Sciatic nerve (tissue), 2 donors: ENCODE measurements around the gene C6orf136. TPM values are rescaled to one million over a fixed set of nuclear protein-coding genes. Genes with fewer than 3 reads are reported as not detected.
"Not testable (repeated sequence)": the region's sequence is repeated elsewhere in the genome, so short reads cannot be mapped to it uniquely, and the experiment has no call there.

Experiments
- ATAC-seq: fragments of 200-7000 bp; cut with Tn5 transposase; one replicate; pipeline ENCODE4 v1.9.1; 2020; ENCODE audit warnings: mild to moderate bottlenecking, moderate library complexity
- DNase-seq: peaks from one replicate; pipeline ENCODE4 v3.0.0-alpha.2; 2020; ENCODE audit warnings: low spot score
- intact Hi-C: fragments of 100-400 bp; cut with DNase I; formaldehyde crosslinking; loops from one replicate; pipeline ENCODE4 v1.14.2; 2022
- total RNA-seq: library from RNA; stranded (reverse); fragmentation: NEBNext Ultra II Directional; extraction: Animal tissue kit (Norgen Biotek cat#: 25700); gene quantifications from one replicate; pipeline ENCODE4 v1.2.1, GENCODE V29; 2021
- donor health status: DM: no; HTN: no; CAD: no.
- donor health status: DM: no; HTN: no; CAD: no.

The C6orf136 gene
- total RNA-seq = 17.0 TPM

- DNase-seq = peak; percentile 94
- intact Hi-C loops = no loop called here
- peak; percentile 96 for ATAC-seq
These were observed at the start of gene C6orf136 for GRCh38 chr6:30646450-30647241. TSS of gene C6orf136 (plus strand) at chr6:30647133. CDS start at chr6:30647232, 99 bp downstream.

GRCh38 chr6:30597315-30598144, 49.4 kb upstream of the C6orf136 start:
- DNase-seq (peak; percentile 88), ATAC-seq (peak; percentile 69)
- intact Hi-C loops = not testable (repeated sequence)

GRCh38 chr6:30598912-30599624, 47.9 kb upstream of the C6orf136 start:
- DNase-seq = no peak
- no peak for ATAC-seq
- intact Hi-C loops = no loop called here

GRCh38 chr6:30599625-30600324, 47.2 kb upstream of the C6orf136 start:
- intact Hi-C loops = no loop called here
- ATAC-seq (no peak), DNase-seq (no peak)

GRCh38 chr6:30600451-30600961, 46.4 kb upstream of the C6orf136 start:
- ATAC-seq (no peak), DNase-seq (peak; percentile 71)
- intact Hi-C loops = no loop called here

GRCh38 chr6:30601436-30601814, 45.5 kb upstream of the C6orf136 start:
- intact Hi-C loops = no loop called here
- no peak for DNase-seq
- no peak for ATAC-seq

GRCh38 chr6:30601815-30602641, 44.9 kb upstream of the C6orf136 start:
- intact Hi-C loops = no loop called here
- ATAC-seq (peak; percentile 38), DNase-seq (no peak)

GRCh38 chr6:30603961-30604360, 43.0 kb upstream of the C6orf136 start:
- ATAC-seq (no peak), DNase-seq (no peak)
- intact Hi-C loops = no loop called here

GRCh38 chr6:30610065-30610464, 36.9 kb upstream of the C6orf136 start:
- DNase-seq = no peak
- intact Hi-C loops = no loop called here
- no peak for ATAC-seq

- DNase-seq = no peak
- no peak for ATAC-seq
- intact Hi-C loops = no loop called here
These were observed 35.6 kb upstream of the C6orf136 start for GRCh38 chr6:30611150-30611855.

- ATAC-seq (no peak), DNase-seq (no peak)
- intact Hi-C loops = no loop called here
These were observed 35.1 kb upstream of the C6orf136 start for GRCh38 chr6:30611856-30612194.

- ATAC-seq = no peak
- intact Hi-C loops = no loop called here
- no peak for DNase-seq
These were observed 34.7 kb upstream of the C6orf136 start for GRCh38 chr6:30612213-30612612.

GRCh38 chr6:30612687-30613248, 34.2 kb upstream of the C6orf136 start:
- intact Hi-C loops = no loop called here
- ATAC-seq (no peak), DNase-seq (no peak)

GRCh38 chr6:30613251-30614043, 33.5 kb upstream of the C6orf136 start:
- ATAC-seq (no peak), DNase-seq (no peak)
- intact Hi-C loops = no loop called here

- ATAC-seq (no peak), DNase-seq (no peak)
- intact Hi-C loops = no loop called here
These were observed 32.7 kb upstream of the C6orf136 start for GRCh38 chr6:30614044-30614842.

GRCh38 chr6:30614843-30615218, 32.1 kb upstream of the C6orf136 start:
- intact Hi-C loops = no loop called here
- DNase-seq (peak; percentile 86), ATAC-seq (peak; percentile 86)
